B cell (primary cell): ENCODE measurements around the gene UGGT1. TPM values are rescaled to one million over a fixed set of nuclear protein-coding genes. Genes with fewer than 3 reads are reported as not detected.

Source experiments
- ATAC-seq: fragments of 200-7000 bp; cut with Tn5 transposase; one replicate; pipeline ENCODE4 v1.10.0; 2021; ENCODE audit warnings: low read depth, mild to moderate bottlenecking, moderate number of reproducible peaks, moderate library complexity
- CTCF ChIA-PET: fragments of 350-600 bp; sonication (Branson Sonifier 250); formaldehyde crosslinking; loops from one replicate; lab custom pipeline; 2021; ENCODE audit warnings: antibody characterized with exemption, inconsistent platforms; lab: Charles Lee
- POLR2A ChIA-PET: fragments of 350-600 bp; sonication (Branson Sonifier 250); formaldehyde crosslinking; loops from one replicate; lab custom pipeline; 2021; ENCODE audit warnings: antibody characterized with exemption; lab: Charles Lee
- DNase-seq: peaks from one replicate; pipeline ENCODE4 v3.0.0; 2013
- H2AFZ ChIP-seq: 2 replicates; pipeline ENCODE4 v1.6.1; 2012; ENCODE audit warnings: mild to moderate bottlenecking, low read depth, low read length; ENCODE audit not compliant: insufficient read depth, poor library complexity, severe bottlenecking
- H3K27ac ChIP-seq, 2 donors: 1 replicate in 1 of 2; 2 replicates in 1 of 2; pipeline ENCODE4 v1.5.1; 2012 to 2013; ENCODE audit warnings: low read length in 2 of 2, mild to moderate bottlenecking in 2 of 2, moderate library complexity in 1 of 2
- H3K27me3 ChIP-seq, 4 experiments: fragments of 200-600 bp in 1 of 4; sonication (generic) in 1 of 4; replicated peaks in 1 of 4; 1 replicate in 2 of 4; 2 replicates in 2 of 4; pipeline versions ENCODE4 v1.6.1 to v1.7.0; 2013 to 2016; ENCODE audit warnings: low read length in 3 of 4, mild to moderate bottlenecking in 2 of 4, mixed read lengths in 1 of 4, moderate library complexity in 1 of 4; ENCODE audit not compliant: insufficient read depth in 4 of 4, control insufficient read depth in 3 of 4; ENCODE audit errors: control extremely low read depth in 1 of 4
- H3K36me3 ChIP-seq, 2 experiments: replicated peaks in 1 of 2; 1 replicate in 1 of 2; 2 replicates in 1 of 2; pipeline versions ENCODE4 v1.6.1 to v1.7.1; 2013; ENCODE audit warnings: low read length in 1 of 2; ENCODE audit not compliant: insufficient read depth in 2 of 2, control insufficient read depth in 1 of 2; ENCODE audit errors: control extremely low read depth in 1 of 2, extremely low read depth in 1 of 2
- H3K4me1 ChIP-seq, 2 donors: fragments of 200-600 bp in 1 of 2; sonication (generic) in 1 of 2; 1 replicate in 1 of 2; 2 replicates in 1 of 2; pipeline versions ENCODE4 v1.5.1 to v1.6.1; 2013 to 2017; ENCODE audit warnings: low read length in 2 of 2; ENCODE audit not compliant: control insufficient read depth in 2 of 2, insufficient read depth in 2 of 2
- H3K4me2 ChIP-seq: replicated peaks from 2 replicates; pipeline ENCODE3; 2012; ENCODE audit warnings: mild to moderate bottlenecking, low read depth, low read length; ENCODE audit not compliant: poor library complexity, severe bottlenecking
- H3K4me3 ChIP-seq, 5 experiments: fragments of 200-600 bp in 1 of 5; sonication (generic) in 1 of 5; 1 replicate in 3 of 5; 2 replicates in 2 of 5; pipeline versions ENCODE4 v1.5.1 to v1.7.0; 2011 to 2016; ENCODE audit warnings: low read length in 4 of 5, mild to moderate bottlenecking in 4 of 5, low read depth in 2 of 5, control low read depth in 1 of 5, moderate library complexity in 1 of 5; ENCODE audit not compliant: insufficient read depth in 1 of 5; ENCODE audit errors: control extremely low read depth in 1 of 5, extremely low read depth in 1 of 5
- H3K79me2 ChIP-seq: fragments of 200-600 bp; sonication (generic); one replicate; pipeline ENCODE4 v1.6.0; 2016; ENCODE audit warnings: low read length; ENCODE audit not compliant: control insufficient read depth, insufficient read depth
- H3K9ac ChIP-seq: fragments of 200-600 bp; sonication (generic); 2 replicates; pipeline ENCODE4 v1.6.1; 2017; ENCODE audit warnings: mild to moderate bottlenecking, low read length, moderate library complexity
- H3K9me3 ChIP-seq, 3 donors: one replicate each; pipeline versions ENCODE4 v1.6.1 to v1.7.1; 2013; ENCODE audit warnings: low read length in 2 of 3; ENCODE audit not compliant: control insufficient read depth in 2 of 3, insufficient read depth in 1 of 3; ENCODE audit errors: control extremely low read depth in 1 of 3
- H4K20me1 ChIP-seq: 2 replicates; pipeline ENCODE4 v1.6.0; 2012; ENCODE audit warnings: mild to moderate bottlenecking, low read length; ENCODE audit not compliant: insufficient read depth, control insufficient read depth, poor library complexity, severe bottlenecking
- H3K27ac Mint-ChIP-seq: one replicate; pipeline ENCODE4 v1.8.0; 2021; ENCODE audit warnings: mixed read lengths
- H3K27me3 Mint-ChIP-seq: one replicate; pipeline ENCODE4 v1.8.0; 2021; ENCODE audit warnings: mixed read lengths
- H3K4me1 Mint-ChIP-seq: one replicate; pipeline ENCODE4 v1.8.0; 2021; ENCODE audit warnings: mixed read lengths
- H3K4me3 Mint-ChIP-seq: one replicate; pipeline ENCODE4 v1.8.0; 2021; ENCODE audit warnings: mixed read lengths
- H3K9me3 Mint-ChIP-seq: one replicate; pipeline ENCODE4 v1.8.0; 2022; ENCODE audit warnings: mixed read lengths; ENCODE audit not compliant: insufficient read depth
- EZH2 ChIP-seq: IDR thresholded peaks from 2 replicates; pipeline ENCODE4 v1.6.1; 2012; ENCODE audit warnings: borderline replicate concordance, low read depth, mild to moderate bottlenecking, moderate library complexity, low read length; ENCODE audit not compliant: insufficient read depth, poor library complexity, severe bottlenecking
- WGBS: methylation state at CpG from one replicate; pipeline ENCODE4 v1.1.5; 2013; ENCODE audit warnings: missing lambda C conversion rate; ENCODE audit not compliant: insufficient coverage; 5-methylcytosine and 5-hydroxymethylcytosine counted together
- intact Hi-C: fragments of 100-400 bp; cut with micrococcal nuclease; formaldehyde crosslinking; loops from one replicate; pipeline ENCODE4 v1.10.0; 2022
- polyA plus RNA-seq: library from polyadenylated mRNA; depleted of rRNA; stranded (reverse); fragments of >200 nt; gene quantifications from 2 replicates; pipeline ENCODE4 v1.2.3, GENCODE V29; 2012
- total RNA-seq, 2 donors: library from RNA; stranded (reverse); fragments of 120-200 nt in 1 of 2; gene quantifications; 1 replicate in 1 of 2; 2 replicates in 1 of 2; pipeline versions ENCODE4 v1.2.3 to v1.2.4, GENCODE V29; 2013 to 2022
- TF ChIP-seq, protein P1 (sequence below): fragments of 200-600 bp; IDR thresholded peaks from one replicate; pipeline ENCODE4 v1.8.0; 2022; ENCODE audit warnings: antibody characterized with exemption, mild to moderate bottlenecking

The UGGT1 gene
- total and polyA plus RNA-seq, 2 donors (not counting 1 experiment from before 2014, with no cell fraction given): 8.5 to 44.1 TPM

- 63% methylated on average over 8 of the region's 10 CpGs for WGBS
- H4K20me1 ChIP-seq: no peaks in the 10 kb centered on the region
- H3K27me3 ChIP-seq: no peaks in the 10 kb centered on the region
- H3K9ac ChIP-seq: no peak overlapping the region
- intact Hi-C loops: no loop called here
- H3K9me3 ChIP-seq: no peaks in the 10 kb centered on the region
- Mint-ChIP-seq H3K27me3 (peaks cover 4% of the 10 kb centered on the region), H3K4me3 (no peak overlapping the region), H3K27ac (no peak overlapping the region), H3K9me3 (no peaks in the 10 kb centered on the region), H3K4me1 (peaks cover 3% of the 10 kb centered on the region)
- H3K4me2 ChIP-seq: no peak overlapping the region
- H3K79me2 ChIP-seq: no peaks in the 10 kb centered on the region
- H3K27ac ChIP-seq: no peak overlapping the region
- no peak overlapping the region for H3K4me3 ChIP-seq
- H2AFZ ChIP-seq: no peak overlapping the region
- ChIA-PET CTCF (no interaction called here), POLR2A (no interaction called here)
- H3K36me3 ChIP-seq: no peaks in the 10 kb centered on the region
- peaks cover 3 to 4% of the 10 kb centered on the region in 2 donors for H3K4me1 ChIP-seq
- TF ChIP-seq, protein P1, sequence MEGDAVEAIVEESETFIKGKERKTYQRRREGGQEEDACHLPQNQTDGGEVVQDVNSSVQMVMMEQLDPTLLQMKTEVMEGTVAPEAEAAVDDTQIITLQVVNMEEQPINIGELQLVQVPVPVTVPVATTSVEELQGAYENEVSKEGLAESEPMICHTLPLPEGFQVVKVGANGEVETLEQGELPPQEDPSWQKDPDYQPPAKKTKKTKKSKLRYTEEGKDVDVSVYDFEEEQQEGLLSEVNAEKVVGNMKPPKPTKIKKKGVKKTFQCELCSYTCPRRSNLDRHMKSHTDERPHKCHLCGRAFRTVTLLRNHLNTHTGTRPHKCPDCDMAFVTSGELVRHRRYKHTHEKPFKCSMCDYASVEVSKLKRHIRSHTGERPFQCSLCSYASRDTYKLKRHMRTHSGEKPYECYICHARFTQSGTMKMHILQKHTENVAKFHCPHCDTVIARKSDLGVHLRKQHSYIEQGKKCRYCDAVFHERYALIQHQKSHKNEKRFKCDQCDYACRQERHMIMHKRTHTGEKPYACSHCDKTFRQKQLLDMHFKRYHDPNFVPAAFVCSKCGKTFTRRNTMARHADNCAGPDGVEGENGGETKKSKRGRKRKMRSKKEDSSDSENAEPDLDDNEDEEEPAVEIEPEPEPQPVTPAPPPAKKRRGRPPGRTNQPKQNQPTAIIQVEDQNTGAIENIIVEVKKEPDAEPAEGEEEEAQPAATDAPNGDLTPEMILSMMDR: no peak
- TF ChIP-seq EZH2: no peak
- no peak for ATAC-seq
- DNase-seq: no peak
These were observed 125.1 kb downstream of the UGGT1 start for GRCh38 chr2:128215897-128216642.

DNA sequence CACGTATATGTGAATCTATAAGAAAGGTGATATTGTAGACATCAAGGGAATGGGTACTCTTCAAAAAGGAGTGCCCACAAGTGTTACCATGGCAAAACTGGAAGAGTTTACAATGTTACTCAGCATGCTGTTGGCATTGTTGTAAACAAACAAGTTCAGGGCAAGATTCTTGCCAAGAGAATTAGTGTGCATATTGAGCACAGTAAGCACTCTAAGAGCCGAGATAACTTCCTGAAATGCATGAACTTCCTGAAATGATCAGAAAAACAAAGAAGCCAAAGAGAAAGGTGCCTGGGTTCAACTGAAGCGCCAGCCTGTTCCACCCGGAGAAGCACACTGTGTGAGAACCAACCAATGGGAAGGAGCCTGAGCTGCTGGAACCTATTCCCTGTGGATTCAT is 126.7 kb downstream of the UGGT1 start:
- ChIA-PET POLR2A (no interaction called here), CTCF (no interaction called here)
- Histone ChIP-seq H3K4me1 (peaks cover 3 to 4% of the 10 kb centered on the region in 2 donors), H3K9me3 (no peaks in the 10 kb centered on the region), H3K79me2 (no peaks in the 10 kb centered on the region), H4K20me1 (no peaks in the 10 kb centered on the region), H2AFZ (peak overlapping the region; percentile 52), H3K4me2 (no peak overlapping the region), H3K9ac (no peak overlapping the region), H3K27ac (no peak overlapping the region), H3K36me3 (no peaks in the 10 kb centered on the region), H3K4me3 (no peak overlapping the region), H3K27me3 (no peaks in the 10 kb centered on the region)
- intact Hi-C loops: no loop called here
- DNase-seq (no peak), ATAC-seq (no peak)
- TF ChIP-seq, protein P1: no peak
- TF ChIP-seq EZH2: no peak
- Mint-ChIP-seq H3K4me3 (no peak overlapping the region), H3K27me3 (peaks cover 4% of the 10 kb centered on the region), H3K4me1 (peaks cover 3% of the 10 kb centered on the region), H3K27ac (no peak overlapping the region), H3K9me3 (no peaks in the 10 kb centered on the region)
- 28% methylated on average over 4 of the region's 4 CpGs for WGBS
